ENCODE results near the gene GPR157.
"Not testable (repeated sequence)": the region's sequence is repeated elsewhere in the genome, so short reads cannot be mapped to it uniquely, and the experiment has no call there.

Gene GPR157

GRCh38 chr1:9128520-9129265 is at the start of gene GPR157:
GPR157 (minus strand) TSS chr1:9129102; CDS start chr1:9129027, 75 bp downstream.
- DNase-seq: peak; percentile 22 to 44 (median 43)

DNA sequence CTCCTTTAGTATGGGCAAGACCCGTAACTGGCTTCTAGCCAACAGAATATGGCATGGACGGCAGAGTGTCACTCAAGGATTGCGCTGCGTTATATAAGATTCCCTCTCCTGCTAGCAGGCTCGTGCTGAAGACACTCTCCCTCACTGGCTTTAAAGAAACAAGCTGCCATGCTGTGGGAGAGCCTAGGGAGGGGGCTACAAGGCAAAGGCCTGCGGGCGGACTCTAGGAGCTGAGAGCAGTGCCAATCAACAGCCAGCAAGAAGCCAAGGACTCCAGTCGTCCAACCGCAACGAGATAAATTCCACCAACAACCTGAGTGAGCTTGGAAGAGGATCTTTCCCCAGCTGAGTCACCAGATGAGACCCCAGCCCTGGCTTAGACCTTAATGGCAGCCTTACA is 45.9 kb upstream of the GPR157 start:
- no peak for DNase-seq

GRCh38 chr1:9174243-9174642 is 45.3 kb upstream of the GPR157 start:
- no peak for DNase-seq

DNA sequence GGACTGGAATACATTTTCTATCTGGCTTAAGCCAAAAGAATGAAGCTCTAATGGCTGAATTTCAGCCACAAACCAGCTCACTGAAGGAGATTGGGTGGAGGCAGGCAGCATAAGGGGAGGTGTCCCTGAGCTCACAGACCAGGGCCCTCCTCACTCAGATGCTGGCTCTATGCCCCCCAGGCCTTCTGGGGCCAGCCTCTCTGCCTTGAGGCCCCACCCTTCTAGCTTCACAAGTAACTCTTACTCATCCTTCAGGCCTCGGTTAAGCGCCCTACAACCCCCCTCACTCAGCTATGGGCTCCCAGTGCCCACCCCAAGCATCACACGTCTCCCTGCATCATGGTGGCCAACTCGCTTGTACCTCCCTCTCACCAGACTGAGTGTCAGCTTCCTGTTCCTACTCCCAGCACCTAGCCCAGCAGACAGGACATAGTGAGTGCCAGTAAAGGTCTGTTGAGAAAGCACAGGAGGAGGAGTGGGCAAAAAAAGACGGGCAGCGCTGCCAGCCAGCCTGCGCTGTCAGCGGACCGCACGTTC is 40.8 kb upstream of the GPR157 start:
- DNase-seq: no peak

DNA sequence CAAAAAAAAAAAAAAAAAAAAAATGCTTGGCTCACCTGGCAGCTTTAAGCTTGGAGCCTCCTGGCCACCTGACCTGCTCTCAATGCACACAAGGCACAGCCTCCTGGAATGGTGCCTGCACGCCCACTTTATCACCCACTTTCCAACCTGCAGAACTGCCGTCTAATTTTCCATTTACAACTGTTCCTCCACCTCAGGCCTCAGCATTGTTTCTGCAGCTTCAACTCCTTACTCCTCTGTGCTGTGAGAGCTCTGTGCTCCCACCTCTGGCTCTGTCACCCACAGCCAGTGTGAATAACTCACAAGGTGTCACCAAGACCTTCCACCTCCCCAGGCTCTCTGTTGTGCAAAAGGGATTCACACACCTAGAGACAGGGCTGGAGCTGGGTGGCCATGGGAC is 38.7 kb upstream of the GPR157 start:
- DNase-seq: no peak

GRCh38 chr1:9166289-9167235 is 37.7 kb upstream of the GPR157 start:
- no peak for DNase-seq

DNA sequence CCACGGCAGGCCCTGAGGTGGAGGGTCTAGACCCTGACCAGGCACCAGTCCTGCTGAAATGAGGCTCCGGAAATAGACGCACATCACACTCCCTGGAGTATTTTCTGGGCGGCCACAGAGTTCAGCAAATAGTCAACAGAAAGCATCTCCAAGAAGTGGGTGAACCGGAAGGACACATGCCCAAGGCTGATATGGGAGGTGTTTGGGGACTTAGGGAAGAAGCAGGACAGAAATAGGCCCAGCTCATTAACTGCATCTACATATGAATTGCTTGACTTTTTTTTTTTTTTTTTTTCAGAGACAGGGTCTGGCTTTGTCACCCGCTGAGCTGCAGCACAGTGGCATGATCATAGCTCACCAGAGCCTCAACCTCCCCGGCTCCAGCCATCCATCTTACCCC is 36.5 kb upstream of the GPR157 start:
- DNase-seq: no peak

DNA sequence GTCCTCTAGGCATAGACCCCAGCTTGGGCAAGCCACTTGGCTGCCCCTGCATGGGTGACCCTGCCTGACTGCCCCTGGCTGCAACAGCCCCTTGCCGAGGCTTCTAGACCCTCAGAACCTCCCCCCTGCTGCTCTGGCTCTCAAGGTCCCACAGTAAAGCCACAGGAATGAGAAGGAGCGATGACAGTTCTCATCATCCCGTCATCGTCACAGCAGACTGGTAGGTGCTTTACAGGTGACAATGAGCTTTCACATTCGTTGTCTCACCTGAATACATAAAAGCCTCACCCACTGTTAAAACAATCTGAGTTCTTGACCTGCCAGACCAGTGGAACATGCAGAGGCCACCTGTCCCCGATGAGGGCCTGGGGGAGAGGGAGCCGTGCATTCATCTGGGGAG is 36.0 kb upstream of the GPR157 start:
- no peak for DNase-seq

- no peak for DNase-seq
Measured at GRCh38 chr1:9164532-9164900, 35.6 kb upstream of the GPR157 start.

GRCh38 chr1:9161963-9162362 is 33.1 kb upstream of the GPR157 start:
- no peak for DNase-seq

GRCh38 chr1:9161342-9161741 is 32.4 kb upstream of the GPR157 start:
- DNase-seq: no peak

DNA sequence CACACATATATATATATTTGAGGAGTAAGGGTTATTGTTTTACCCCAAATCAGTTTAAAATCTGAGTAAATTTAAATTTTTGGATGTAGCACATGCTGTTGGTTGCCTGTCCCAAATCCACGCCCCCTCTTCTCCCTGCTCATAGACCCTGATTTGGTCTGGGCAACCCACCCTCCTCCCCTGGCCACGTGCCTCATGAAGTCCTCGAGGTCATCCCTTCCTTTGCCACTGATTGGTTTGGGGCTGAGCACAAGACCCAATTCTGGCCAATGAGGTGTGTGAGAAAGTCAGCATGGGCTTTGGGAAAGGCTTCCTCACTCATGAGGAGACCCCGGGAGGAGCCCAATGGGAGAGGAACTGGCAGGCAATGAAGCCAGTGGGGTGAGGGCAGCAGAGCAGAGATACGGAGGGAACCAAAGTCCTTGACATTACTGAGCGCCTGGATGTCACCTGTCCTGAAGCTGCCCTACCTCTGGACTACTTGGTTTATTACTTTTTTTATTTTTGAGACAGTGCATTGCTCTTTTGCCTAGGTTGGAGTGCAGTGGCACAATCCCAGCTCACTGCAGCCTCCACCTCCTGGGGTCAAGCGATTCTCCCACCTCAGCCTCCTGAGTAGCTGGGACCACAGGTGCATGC is 31.3 kb upstream of the GPR157 start:
- no peak for DNase-seq

DNA sequence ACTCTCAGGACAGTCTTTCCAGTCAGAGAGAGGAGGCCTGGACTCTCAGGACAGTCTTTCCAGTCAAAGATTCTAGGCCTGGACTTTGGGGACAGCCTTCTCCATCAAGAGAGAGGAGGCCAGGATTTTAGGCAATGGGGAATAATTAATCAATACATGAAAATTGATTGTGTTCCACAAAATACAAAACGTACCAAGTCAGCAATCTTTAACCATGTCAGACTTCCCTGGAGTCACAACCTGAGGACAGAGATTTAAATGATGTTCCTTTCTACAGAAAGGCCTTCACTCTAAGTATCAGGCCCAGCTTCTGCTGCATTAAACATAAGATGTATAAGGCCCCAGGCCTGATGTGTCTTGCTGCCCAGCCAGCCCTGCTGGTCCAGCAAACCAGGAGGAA is 27.0 kb upstream of the GPR157 start:
- DNase-seq: no peak

- not testable (repeated sequence) for DNase-seq
Measured at GRCh38 chr1:9155405-9155804, 26.5 kb upstream of the GPR157 start.

DNA sequence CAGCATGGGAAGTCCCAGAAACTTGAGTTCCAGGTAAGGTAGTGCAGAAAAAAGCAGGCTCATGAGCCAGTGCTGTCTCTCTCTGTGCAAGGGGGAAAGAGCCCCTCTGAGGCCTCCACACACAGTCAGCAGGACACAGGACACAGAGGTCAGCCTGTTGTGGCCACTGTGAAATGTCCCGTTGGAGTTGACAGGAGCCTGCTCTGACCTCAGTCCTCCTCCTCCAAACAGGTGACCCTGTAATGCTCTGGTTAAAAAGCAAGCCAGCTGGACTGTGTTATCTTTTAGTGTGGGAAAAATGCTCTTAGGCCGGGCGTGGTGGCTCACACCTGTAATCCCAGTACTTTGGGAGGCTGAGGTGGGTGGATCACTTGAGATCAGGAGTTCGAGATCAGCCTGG is 24.2 kb upstream of the GPR157 start:
- DNase-seq: no peak

DNA sequence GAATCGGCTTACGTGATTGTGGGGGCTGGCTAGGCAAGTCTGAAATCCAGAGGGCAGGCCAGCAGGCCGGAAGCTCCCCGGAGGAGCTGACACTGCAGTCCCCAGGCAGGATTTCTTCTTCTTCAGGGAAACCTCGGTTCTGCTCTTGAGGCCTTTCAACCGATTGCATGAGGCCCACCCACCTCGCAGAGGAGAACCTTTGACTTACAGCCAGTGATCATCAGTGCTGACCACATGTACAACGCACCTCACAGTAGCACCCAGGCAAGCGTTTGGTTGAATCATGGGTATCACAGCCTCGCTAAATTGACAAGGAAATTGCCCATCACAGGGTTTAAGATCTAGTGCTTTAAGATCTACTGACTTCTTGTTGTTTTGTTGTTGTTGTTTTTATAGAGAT is 23.6 kb upstream of the GPR157 start:
- DNase-seq: no peak

GRCh38 chr1:9151328-9151860 is 22.5 kb upstream of the GPR157 start:
- no peak for DNase-seq

DNA sequence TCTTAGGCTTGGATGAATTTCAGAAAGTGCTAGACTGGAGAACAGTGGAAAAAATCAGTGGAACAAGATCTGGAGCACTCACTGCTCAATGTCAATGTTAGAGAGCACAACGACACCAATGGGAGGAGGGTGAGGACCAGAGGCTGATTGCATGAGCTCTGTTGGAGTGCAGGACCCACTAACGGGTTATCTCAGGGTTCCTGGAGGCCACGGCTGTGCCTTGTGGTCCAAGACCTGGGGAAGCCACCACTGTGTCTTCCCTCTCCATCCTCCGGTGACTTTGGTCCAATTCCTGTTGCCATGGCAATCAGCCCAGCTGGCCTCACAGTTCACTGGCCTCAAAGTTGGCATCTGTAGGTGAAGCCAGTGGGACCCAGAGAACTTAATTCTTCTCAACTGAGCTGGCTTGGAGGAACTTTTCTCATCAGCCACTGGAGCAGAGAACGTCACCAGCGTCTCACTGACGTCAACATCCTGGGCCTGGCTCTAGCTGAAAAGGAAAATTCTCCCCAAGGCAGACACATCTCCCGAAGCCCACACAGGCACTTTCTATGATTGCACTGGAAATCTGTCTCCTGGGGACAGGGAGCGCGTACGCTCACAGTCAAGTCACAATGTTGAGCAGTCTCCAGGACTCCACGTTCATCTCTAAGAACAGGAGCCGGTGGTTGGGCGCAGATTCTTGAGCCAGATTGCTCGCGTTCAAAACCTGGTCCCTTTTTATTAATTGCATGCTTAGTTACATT is 21.9 kb upstream of the GPR157 start:
- no peak for DNase-seq

DNA sequence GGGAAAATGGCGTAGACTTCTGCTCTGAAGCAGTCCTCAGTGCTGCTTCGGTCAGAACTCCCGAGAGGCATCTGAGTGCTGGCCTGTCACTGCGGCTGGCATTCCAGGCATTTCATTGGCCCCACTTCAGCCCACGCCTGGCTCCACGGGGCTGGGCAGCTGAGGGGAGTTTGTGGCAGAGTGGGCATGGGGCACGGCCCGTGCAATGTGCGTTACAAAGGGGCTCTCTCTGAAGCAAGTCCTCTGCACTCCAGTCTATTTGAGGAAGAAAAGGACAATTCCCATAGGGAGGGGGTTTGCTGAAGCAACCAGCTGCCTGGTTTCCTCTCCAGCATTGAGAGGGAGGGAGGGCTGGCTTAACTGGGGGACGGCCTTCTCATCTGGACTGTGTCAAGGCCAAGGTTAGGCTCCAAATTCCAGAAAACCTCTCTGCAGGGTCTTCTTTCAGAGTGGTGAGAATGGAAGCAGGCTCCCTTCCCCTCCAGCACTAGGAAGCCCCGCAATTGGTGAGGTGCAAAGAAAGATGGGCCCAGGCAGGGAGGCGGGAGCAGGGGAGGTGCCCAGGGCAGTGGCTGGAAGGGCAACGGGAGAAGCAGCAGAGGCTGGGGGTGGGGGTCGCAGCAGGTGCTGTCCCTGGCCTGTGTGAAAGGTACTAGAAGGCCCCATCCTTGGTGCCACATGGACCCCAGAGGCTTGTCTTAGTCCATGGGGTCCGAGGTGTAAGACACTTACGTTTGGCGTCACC is 21.1 kb upstream of the GPR157 start:
- DNase-seq: no peak

GRCh38 chr1:9149151-9149550 is 20.2 kb upstream of the GPR157 start:
- DNase-seq: no peak

DNA sequence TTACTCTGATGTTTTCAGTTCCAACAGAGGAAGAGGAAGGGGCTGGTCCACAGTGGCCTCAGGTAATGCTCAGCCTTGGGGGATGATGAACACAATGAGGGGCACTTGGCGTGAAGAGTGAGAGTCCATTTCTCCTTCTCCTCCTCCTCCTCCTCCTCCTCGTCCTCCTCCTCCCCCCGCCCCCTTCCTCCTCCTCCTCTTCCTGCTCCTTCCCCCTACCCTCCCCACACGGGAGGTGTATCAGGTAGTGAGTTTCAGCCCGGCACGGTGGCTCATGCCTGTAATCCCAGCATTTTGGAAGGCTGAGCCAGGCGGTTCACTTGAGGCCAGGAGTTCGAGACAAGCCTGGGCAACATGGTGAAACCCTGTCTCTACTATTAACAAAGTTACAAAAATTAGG is 17.3 kb upstream of the GPR157 start:
- DNase-seq: no peak

- no peak for DNase-seq
Measured at GRCh38 chr1:9145714-9146113, 16.8 kb upstream of the GPR157 start.

Measured in NCI-H1417 (cell line).